H9 (cell line): ENCODE results near the gene INPP5A. TPM values are rescaled to one million over a fixed set of nuclear protein-coding genes. Genes with fewer than 3 reads are reported as not detected.

Experiments
- DNase-seq: peaks from one replicate; pipeline ENCODE4 v3.0.0-alpha.2; 2017
- H2AFZ ChIP-seq: one replicate; pipeline ENCODE4 v1.6.1; 2013; ENCODE audit warnings: mild to moderate bottlenecking, low read length, control low read depth, moderate library complexity
- H2AK5ac ChIP-seq: 2 replicates; pipeline ENCODE4 v1.6.1; 2013; ENCODE audit warnings: low read length, control low read depth, mixed read lengths; ENCODE audit not compliant: insufficient read length
- H2BK120ac ChIP-seq: one replicate; pipeline ENCODE4 v1.6.1; 2013; ENCODE audit warnings: low read depth, mild to moderate bottlenecking, low read length, control low read depth, inconsistent platforms; ENCODE audit not compliant: poor library complexity, severe bottlenecking
- H2BK12ac ChIP-seq: 2 replicates; pipeline ENCODE4 v1.6.1; 2013; ENCODE audit warnings: low read length, control low read depth, mixed read lengths, low read depth; ENCODE audit not compliant: insufficient read length
- H2BK15ac ChIP-seq: 2 replicates; pipeline ENCODE4 v1.6.1; 2013; ENCODE audit warnings: low read depth, low read length, control low read depth
- H2BK20ac ChIP-seq: one replicate; pipeline ENCODE4 v1.6.1; 2013; ENCODE audit warnings: low read depth, mild to moderate bottlenecking, low read length, control low read depth, inconsistent platforms; ENCODE audit not compliant: poor library complexity, severe bottlenecking
- H2BK5ac ChIP-seq: 2 replicates; pipeline ENCODE4 v1.6.1; 2013; ENCODE audit warnings: low read length, control low read depth, mixed read lengths; ENCODE audit not compliant: insufficient read length
- H3K14ac ChIP-seq: 2 replicates; pipeline ENCODE4 v1.6.1; 2013; ENCODE audit warnings: low read length, control low read depth; ENCODE audit not compliant: insufficient read depth
- H3K18ac ChIP-seq: 2 replicates; pipeline ENCODE4 v1.6.1; 2013; ENCODE audit warnings: low read depth, mild to moderate bottlenecking, mixed read lengths, low read length, control low read depth; ENCODE audit not compliant: insufficient read length
- H3K23ac ChIP-seq: 2 replicates; pipeline ENCODE4 v1.6.1; 2013; ENCODE audit warnings: low read length, control low read depth, mixed read lengths, low read depth; ENCODE audit not compliant: insufficient read length
- H3K23me2 ChIP-seq: 2 replicates; pipeline ENCODE4 v1.6.1; 2013; ENCODE audit warnings: low read depth, mild to moderate bottlenecking, mixed read lengths, low read length, control low read depth; ENCODE audit not compliant: insufficient read length, poor library complexity, severe bottlenecking
- H3K27ac ChIP-seq: 2 replicates; pipeline ENCODE4 v1.5.1; 2013; ENCODE audit warnings: low read length, control low read depth, mixed read lengths, low read depth; ENCODE audit not compliant: insufficient read length
- H3K27me3 ChIP-seq: 2 replicates; pipeline ENCODE4 v1.6.1; 2013; ENCODE audit warnings: low read length, control low read depth, inconsistent platforms; ENCODE audit not compliant: insufficient read depth
- H3K4ac ChIP-seq: 2 replicates; pipeline ENCODE4 v1.6.1; 2013; ENCODE audit warnings: low read depth, mild to moderate bottlenecking, control low read depth, inconsistent platforms, low read length, moderate library complexity
- H3K4me1 ChIP-seq: 2 replicates; pipeline ENCODE4 v1.6.1; 2013; ENCODE audit warnings: low read length, control low read depth, inconsistent platforms; ENCODE audit not compliant: insufficient read depth
- H3K4me2 ChIP-seq: 2 replicates; pipeline ENCODE4 v1.6.1; 2013; ENCODE audit warnings: low read length, control low read depth, mixed read lengths; ENCODE audit not compliant: insufficient read length, insufficient read depth
- H3K56ac ChIP-seq: 2 replicates; pipeline ENCODE4 v1.6.1; 2013; ENCODE audit warnings: low read depth, mild to moderate bottlenecking, mixed read lengths, low read length, control low read depth; ENCODE audit not compliant: insufficient read length
- H3K79me1 ChIP-seq: 2 replicates; pipeline ENCODE4 v1.6.1; 2013; ENCODE audit warnings: low read depth, mild to moderate bottlenecking, moderate library complexity, low read length, control low read depth, inconsistent platforms; ENCODE audit not compliant: insufficient read depth, poor library complexity, severe bottlenecking
- H3K79me2 ChIP-seq: 2 replicates; pipeline ENCODE4 v1.6.1; 2013; ENCODE audit warnings: low read length, control low read depth, inconsistent platforms; ENCODE audit not compliant: insufficient read depth
- H3K9ac ChIP-seq: 2 replicates; pipeline ENCODE4 v1.6.1; 2013; ENCODE audit warnings: low read length, control low read depth, mixed read lengths; ENCODE audit not compliant: insufficient read length; ENCODE audit errors: extremely low read depth
- H3K9me3 ChIP-seq: one replicate; pipeline ENCODE4 v1.6.1; 2013; ENCODE audit warnings: low read depth, low read length, inconsistent platforms; ENCODE audit not compliant: control insufficient read depth
- H3T11ph ChIP-seq: one replicate; pipeline ENCODE4 v1.6.1; 2013; ENCODE audit warnings: mild to moderate bottlenecking, low read length, control low read depth, inconsistent platforms
- H4K20me1 ChIP-seq: one replicate; pipeline ENCODE4 v1.6.1; 2013; ENCODE audit not compliant: control insufficient read depth, insufficient read length, insufficient read depth
- H4K5ac ChIP-seq: 2 replicates; pipeline ENCODE4 v1.6.1; 2013; ENCODE audit warnings: low read depth, mild to moderate bottlenecking, mixed read lengths, low read length, control low read depth; ENCODE audit not compliant: insufficient read length
- H4K8ac ChIP-seq: replicated peaks from 2 replicates; pipeline ENCODE4 v1.6.1; 2013; ENCODE audit warnings: low read length, control low read depth, mixed read lengths, low read depth; ENCODE audit not compliant: insufficient read length
- H4K91ac ChIP-seq: 2 replicates; pipeline ENCODE4 v1.6.1; 2013; ENCODE audit warnings: low read depth, mild to moderate bottlenecking, moderate library complexity, mixed read lengths, low read length, control low read depth; ENCODE audit not compliant: insufficient read length
- H3K27ac Mint-ChIP-seq, 3 experiments: 2 replicates in 2 of 3; 3 replicates in 1 of 3; pipeline ENCODE4 v1.8.0; 2020 to 2021; ENCODE audit warnings: mixed read lengths in 3 of 3, mild to moderate bottlenecking in 1 of 3, moderate library complexity in 1 of 3
- H3K27me3 Mint-ChIP-seq: 2 replicates; pipeline ENCODE4 v1.8.0; 2021; ENCODE audit warnings: low read depth, mild to moderate bottlenecking, moderate library complexity, mixed read lengths
- H3K36me3 Mint-ChIP-seq, 3 experiments: 2 replicates in 2 of 3; 3 replicates in 1 of 3; pipeline ENCODE4 v1.8.0; 2020 to 2021; ENCODE audit warnings: low read depth in 3 of 3, mixed read lengths in 3 of 3; ENCODE audit not compliant: insufficient read depth in 1 of 3
- H3K4me1 Mint-ChIP-seq, 2 experiments: 2 replicates each; pipeline ENCODE4 v1.8.0; 2020; ENCODE audit warnings: mixed read lengths in 2 of 2
- H3K4me3 Mint-ChIP-seq, 2 experiments: 2 replicates in 1 of 2; 3 replicates in 1 of 2; pipeline ENCODE4 v1.8.0; 2020 to 2021; ENCODE audit warnings: mild to moderate bottlenecking in 2 of 2, mixed read lengths in 2 of 2, moderate library complexity in 1 of 2
- H3K9me3 Mint-ChIP-seq, 2 experiments: 2 replicates in 1 of 2; 3 replicates in 1 of 2; pipeline ENCODE4 v1.8.0; 2020; ENCODE audit warnings: mild to moderate bottlenecking in 2 of 2, mixed read lengths in 2 of 2, moderate library complexity in 1 of 2
- CTCF ChIP-seq: fragments of 200-600 bp; sonication (generic); conservative IDR thresholded peaks from 3 replicates; pipeline ENCODE4 v1.8.0; 2021; ENCODE audit warnings: antibody characterized with exemption, mild to moderate bottlenecking
- WGBS: extraction: QIAGEN DNeasy Blood & Tissue Kit; methylation state at CpG from one replicate; pipeline ENCODE4 v1.1.7; 2013; ENCODE audit warnings: missing lambda C conversion rate, low lambda C conversion rate, mixed read lengths; ENCODE audit not compliant: insufficient read length; ENCODE audit errors: extremely low coverage; 5-methylcytosine and 5-hydroxymethylcytosine counted together
- total RNA-seq: library from RNA; stranded (reverse); gene quantifications from 2 replicates; pipeline ENCODE4 v1.2.1, GENCODE V29; 2021

INPP5A gene
- total RNA-seq, 1 experiment from 2014 or later, result 17.7 TPM

GRCh38 chr10:132809232-132810140, 271.9 kb downstream of the INPP5A start:
- no peak overlapping the region for H4K91ac ChIP-seq
- H3K4me2 ChIP-seq, result no peak overlapping the region
- no peak overlapping the region for H4K8ac ChIP-seq
- H2BK15ac ChIP-seq, result no peak overlapping the region
- Mint-ChIP-seq H3K4me3 (no peak overlapping the region), H3K4me1 (peaks cover 0 to 11% of the 10 kb centered on the region in 2 experiments; a peak in 2 of 4 replicates), H3K27me3 (no peaks in the 10 kb centered on the region; the same call in none of the 2 replicates), H3K27ac (peak overlapping the region in 2 of 3 experiments; percentile 27 to 64; a peak in 2 of 7 replicates), H3K36me3 (no peaks in the 10 kb centered on the region; a peak in 1 of 7 replicates), H3K9me3 (no peaks in the 10 kb centered on the region)
- no CpG with 5 or more reads among the region's 38 CpGs for WGBS
- H3T11ph ChIP-seq, result no peak overlapping the region
- no peak overlapping the region for H2BK20ac ChIP-seq
- no peak overlapping the region for H3K18ac ChIP-seq
- H3K27me3 ChIP-seq, result no peaks in the 10 kb centered on the region
- no peak overlapping the region for H2AK5ac ChIP-seq
- no peak overlapping the region for H3K56ac ChIP-seq
- H3K23ac ChIP-seq, result no peak overlapping the region
- H2BK120ac ChIP-seq, result no peak overlapping the region
- TF ChIP-seq CTCF, result no peak
- H3K23me2 ChIP-seq, result no peaks in the 10 kb centered on the region
- H3K79me1 ChIP-seq, result no peaks in the 10 kb centered on the region
- DNase-seq, result no peak
- no peak overlapping the region for H2AFZ ChIP-seq
- no peaks in the 10 kb centered on the region for H3K9me3 ChIP-seq
- no peak overlapping the region for H4K5ac ChIP-seq
- H3K79me2 ChIP-seq, result no peaks in the 10 kb centered on the region
- H2BK12ac ChIP-seq, result no peak overlapping the region
- no peak overlapping the region for H3K9ac ChIP-seq
- H4K20me1 ChIP-seq, result no peaks in the 10 kb centered on the region
- no peak overlapping the region; the same call in 1 of the 2 replicates for H3K14ac ChIP-seq
- no peak overlapping the region for H3K27ac ChIP-seq
- no peak overlapping the region for H2BK5ac ChIP-seq
- no peak overlapping the region for H3K4ac ChIP-seq
- H3K4me1 ChIP-seq, result no peaks in the 10 kb centered on the region
